SK-N-SH (cell line): ENCODE measurements around the gene MPDZ. TPM values are rescaled to one million over a fixed set of nuclear protein-coding genes. Genes with fewer than 3 reads are reported as not detected.

ENCODE experiments used
- CTCF ChIA-PET: fragments of 300-600, 350-600 bp; formaldehyde crosslinking; extraction: SDS; loops from one replicate; lab custom pipeline; 2021; lab: Yijun Ruan, JAX
- POLR2A ChIA-PET: fragments of 350-600 bp; sonication (Branson Sonifier 250); formaldehyde crosslinking; extraction: SDS; loops from one replicate; lab custom pipeline; 2020; ENCODE audit warnings: antibody characterized with exemption, inconsistent platforms; lab: Yijun Ruan, JAX
- DNase-seq: peaks from one replicate; pipeline ENCODE4 v3.0.0; 2012
- H2AFZ ChIP-seq: fragments of 200-600 bp; sonication (generic); 2 replicates; pipeline ENCODE4 v1.8.1; 2016; ENCODE audit warnings: antibody characterized with exemption, mild to moderate bottlenecking, low read depth
- H3F3A ChIP-seq: fragments of 200-600 bp; sonication (generic); replicated peaks from 2 replicates; pipeline ENCODE3; 2016; ENCODE audit warnings: antibody characterized with exemption, mild to moderate bottlenecking; ENCODE audit not compliant: insufficient read depth
- H3K27ac ChIP-seq, 2 experiments: fragments of 200-500 bp in 1 of 2; fragments of 200-600 bp in 1 of 2; sonication (Bioruptor generic) in 1 of 2; sonication (generic), shearing (Covaris generic) in 1 of 2; 2 replicates each; pipeline versions ENCODE4 v1.5.1 to v1.6.1; 2014 to 2016; ENCODE audit warnings: low read depth in 2 of 2, inconsistent platforms in 1 of 2, low read length in 1 of 2, mild to moderate bottlenecking in 1 of 2, mixed read lengths in 1 of 2
- H3K27me3 ChIP-seq: fragments of 200-600 bp; sonication (generic), shearing (Covaris generic); 2 replicates; pipeline ENCODE4 v1.6.1; 2016; ENCODE audit warnings: mixed run types; ENCODE audit not compliant: insufficient read depth
- H3K36me3 ChIP-seq, 2 experiments: fragments of 200-500 bp in 1 of 2; fragments of 200-600 bp in 1 of 2; sonication (Bioruptor generic) in 1 of 2; sonication (generic) in 1 of 2; replicated peaks in 1 of 2; 2 replicates each; pipeline versions ENCODE3 to v1.5.1; 2014 to 2016; ENCODE audit warnings: low read length in 1 of 2, mild to moderate bottlenecking in 1 of 2; ENCODE audit not compliant: insufficient read depth in 2 of 2, control insufficient read depth in 1 of 2
- H3K4me1 ChIP-seq, 2 experiments: fragments of 200-500 bp in 1 of 2; fragments of 200-600 bp in 1 of 2; sonication (Bioruptor generic) in 1 of 2; sonication (generic), shearing (Covaris generic) in 1 of 2; 2 replicates each; pipeline versions ENCODE4 v1.5.1 to v1.6.1; 2014 to 2016; ENCODE audit warnings: low read depth in 1 of 2, low read length in 1 of 2, mixed run types in 1 of 2; ENCODE audit not compliant: insufficient read depth in 2 of 2, control insufficient read depth in 1 of 2
- H3K4me2 ChIP-seq: fragments of 200-600 bp; sonication (generic), shearing (Covaris generic); 2 replicates; pipeline ENCODE4 v1.6.1; 2017; ENCODE audit warnings: mixed run types
- H3K4me3 ChIP-seq, 2 experiments: fragments of 200-500 bp in 1 of 2; fragments of 200-600 bp in 1 of 2; sonication (Bioruptor generic) in 1 of 2; sonication (generic), shearing (Covaris generic) in 1 of 2; 2 replicates each; pipeline versions ENCODE4 v1.5.1 to v1.8.1; 2014 to 2016; ENCODE audit warnings: low read depth in 2 of 2, inconsistent platforms in 1 of 2, low read length in 1 of 2, mild to moderate bottlenecking in 1 of 2, mixed read lengths in 1 of 2, moderate library complexity in 1 of 2
- H3K79me2 ChIP-seq: fragments of 200-600 bp; sonication (generic); 2 replicates; pipeline ENCODE4 v1.8.1; 2017; ENCODE audit warnings: mild to moderate bottlenecking; ENCODE audit not compliant: insufficient read depth
- H3K9ac ChIP-seq: fragments of 200-600 bp; sonication (generic); 2 replicates; pipeline ENCODE4 v1.6.1; 2017; ENCODE audit warnings: mixed run types
- H3K9me2 ChIP-seq: fragments of 200-600 bp; sonication (generic); 2 replicates; pipeline ENCODE4 v1.6.1; 2017; ENCODE audit warnings: mixed run types
- H3K9me3 ChIP-seq: fragments of 200-600 bp; sonication (generic); 2 replicates; pipeline ENCODE4 v1.6.1; 2017; ENCODE audit warnings: mixed run types, mild to moderate bottlenecking, moderate library complexity
- H4K20me1 ChIP-seq: fragments of 200-600 bp; sonication (generic); 2 replicates; pipeline ENCODE4 v1.6.1; 2017; ENCODE audit warnings: mild to moderate bottlenecking, mixed run types; ENCODE audit not compliant: insufficient read depth
- CHD2 ChIP-seq: fragments of 150-350 bp; IDR thresholded peaks from 2 replicates; pipeline ENCODE4 v1.6.1; 2018; ENCODE audit warnings: low read length; ENCODE audit not compliant: partially characterized antibody
- FOXJ3 ChIP-seq: sonication (generic); formaldehyde crosslinking; IDR thresholded peaks from 2 replicates; pipeline ENCODE4 v1.5.1; 2020; ENCODE audit warnings: mild to moderate bottlenecking, missing genetic modification reagents
- FOXM1 ChIP-seq: IDR thresholded peaks from 2 replicates; pipeline ENCODE4 v1.4.0; 2012; ENCODE audit warnings: low read depth, mild to moderate bottlenecking
- GATA2 ChIP-seq: sonication (generic); formaldehyde crosslinking; IDR thresholded peaks from 2 replicates; pipeline ENCODE4 v1.5.0; 2020; ENCODE audit warnings: mild to moderate bottlenecking, missing genetic modification reagents
- RFX5 ChIP-seq: IDR thresholded peaks from 2 replicates; pipeline ENCODE4 v1.6.1; 2012; ENCODE audit warnings: mild to moderate bottlenecking, improper control_type of control experiment, low read length
- TAF1 ChIP-seq: IDR thresholded peaks from 2 replicates; pipeline ENCODE4 v1.6.1; 2012; ENCODE audit warnings: low read depth, mild to moderate bottlenecking, low read length, moderate library complexity, borderline replicate concordance
- TEAD4 ChIP-seq: IDR thresholded peaks from 2 replicates; pipeline ENCODE4 v1.4.0; 2012; ENCODE audit warnings: mild to moderate bottlenecking, borderline replicate concordance; ENCODE audit not compliant: insufficient read depth
- ZBTB33 ChIP-seq: IDR thresholded peaks from 2 replicates; pipeline ENCODE4 v1.4.0; 2012; ENCODE audit warnings: low read depth, borderline replicate concordance
- WGBS: methylation state at CpG from one replicate; pipeline ENCODE4 v1.1.6; 2017; ENCODE audit warnings: low lambda C conversion rate; 5-methylcytosine and 5-hydroxymethylcytosine counted together
- polyA plus RNA-seq, 3 experiments: library from polyadenylated mRNA; depleted of rRNA; stranded (reverse); fragments of >200 nt; gene quantifications; 2 replicates each; pipeline ENCODE4 v1.2.3, GENCODE V29; 2012

MPDZ gene
- polyA plus RNA-seq, 1 of the 3 experiments (the other 2 are of a cell fraction) = 20.5 TPM

GRCh38 chr9:13070612-13071595 lies 208.6 kb downstream of the MPDZ start:
- WGBS = 87% methylated on average over 12 of the region's 12 CpGs

GRCh38 chr9:13069498-13069897 lies 210.0 kb downstream of the MPDZ start:
- H4K20me1 ChIP-seq = no peaks in the 10 kb centered on the region
- no peaks in the 10 kb centered on the region for H3K27me3 ChIP-seq
- CTCF ChIA-PET = interaction anchor here (1.1 kb wide), 1 partner anchor 8 kb away, joined by 4 read pairs; no protein-coding TSS in a partner anchor
- no peak overlapping the region for H3K4me2 ChIP-seq
- H3K27ac ChIP-seq = no peak overlapping the region
- no peak overlapping the region for H2AFZ ChIP-seq
- no peaks in the 10 kb centered on the region for H3K79me2 ChIP-seq
- peaks cover 4% of the 10 kb centered on the region; the same call in 1 of the 2 replicates for H3K9me3 ChIP-seq
- no peaks in the 10 kb centered on the region for H3K9me2 ChIP-seq
- 91% methylated on average over 3 of the region's 3 CpGs for WGBS
- no peak for TF ChIP-seq GATA2 (CRISPR knock-in tag)
- TF ChIP-seq, all 33 proteins: peak for 0
- Histone ChIP-seq H3K9ac (no peak overlapping the region), H3K4me1 (no peaks in the 10 kb centered on the region; a peak in 1 of 4 replicates), H3K36me3 (no peaks in the 10 kb centered on the region), H3F3A (no peaks in the 10 kb centered on the region), H3K4me3 (no peak overlapping the region)
- POLR2A ChIA-PET = no interaction called here
- DNase-seq = no peak

More at GRCh38 chr9:13070612-13071595, 208.6 kb downstream of the MPDZ start:
- peaks cover 4% of the 10 kb centered on the region; the same call in 1 of the 2 replicates for H3K9me3 ChIP-seq
- no peaks in the 10 kb centered on the region for H4K20me1 ChIP-seq
- H3K4me1 ChIP-seq = no peaks in the 10 kb centered on the region; a peak in 1 of 4 replicates
- H3F3A ChIP-seq = no peaks in the 10 kb centered on the region
- no peak for DNase-seq
- no peak for TF ChIP-seq TEAD4
- TF ChIP-seq FOXM1 = no peak
- TF ChIP-seq TAF1 = no peak
- no peak for TF ChIP-seq RFX5
- no peak for TF ChIP-seq FOXJ3 (CRISPR knock-in tag)
- no peak for TF ChIP-seq CHD2
- no peak for TF ChIP-seq ZBTB33
- H3K4me3 ChIP-seq = no peak overlapping the region
- no peak overlapping the region for H3K27ac ChIP-seq
- H3K36me3 ChIP-seq = no peaks in the 10 kb centered on the region
- ChIA-PET POLR2A (no interaction called here), CTCF (interaction anchor here (0.5 kb wide), 1 partner anchor 18 kb away, joined by 3 read pairs; no protein-coding TSS in a partner anchor)
- no peak overlapping the region for H3K4me2 ChIP-seq
- no peaks in the 10 kb centered on the region for H3K79me2 ChIP-seq
- H3K27me3 ChIP-seq = no peaks in the 10 kb centered on the region
- H3K9me2 ChIP-seq = no peaks in the 10 kb centered on the region
- no peak overlapping the region for H3K9ac ChIP-seq
- H2AFZ ChIP-seq = no peak overlapping the region
